Natural killer cell (primary cell): Measurements from ENCODE around the gene FBLN5. TPM values are rescaled to one million over a fixed set of nuclear protein-coding genes. Genes with fewer than 3 reads are reported as not detected.
A peak's percentile ranks its signal among the peaks of the same experiment; 100 is the strongest.

Experiments used
- ATAC-seq, 3 donors: fragments of 150-1000 bp in 2 of 3; fragments of 200-7000 bp in 1 of 3; cut with Tn5 transposase; 1 replicate in 1 of 3; 2 replicates in 2 of 3; pipeline ENCODE4 v1.10.0; 2021; ENCODE audit warnings: mild to moderate bottlenecking in 2 of 3, moderate library complexity in 2 of 3
- DNase-seq, 2 donors: peaks; one replicate each; pipeline versions ENCODE4 v3.0.0 to v3.0.0-alpha.2; 2013 to 2021; ENCODE audit warnings: mixed read lengths in 1 of 2
- H3K27ac ChIP-seq: one replicate; pipeline ENCODE4 v1.5.1; 2013; ENCODE audit warnings: mild to moderate bottlenecking, low read length
- H3K27me3 ChIP-seq: one replicate; pipeline ENCODE4 v1.6.1; 2013; ENCODE audit warnings: low read length; ENCODE audit not compliant: control insufficient read depth, insufficient read depth
- H3K36me3 ChIP-seq: one replicate; pipeline ENCODE4 v1.6.1; 2013; ENCODE audit warnings: low read length; ENCODE audit not compliant: control insufficient read depth, insufficient read depth
- H3K4me1 ChIP-seq: one replicate; pipeline ENCODE4 v1.6.1; 2013; ENCODE audit warnings: low read length; ENCODE audit not compliant: control insufficient read depth, insufficient read depth
- H3K4me3 ChIP-seq: one replicate; pipeline ENCODE4 v1.5.1; 2013; ENCODE audit warnings: low read length
- H3K9me3 ChIP-seq: one replicate; pipeline ENCODE4 v1.6.1; 2013; ENCODE audit warnings: low read length; ENCODE audit not compliant: control insufficient read depth, insufficient read depth
- H3K27ac Mint-ChIP-seq, 2 donors: one replicate each; pipeline ENCODE4 v1.8.0; 2022; ENCODE audit warnings: mild to moderate bottlenecking in 2 of 2, mixed read lengths in 2 of 2, moderate library complexity in 1 of 2
- H3K27me3 Mint-ChIP-seq, 2 donors: one replicate each; pipeline ENCODE4 v1.8.0; 2022; ENCODE audit warnings: low read depth in 2 of 2, mixed read lengths in 2 of 2
- H3K36me3 Mint-ChIP-seq: one replicate; pipeline ENCODE4 v1.8.0; 2022; ENCODE audit warnings: mixed read lengths
- H3K4me1 Mint-ChIP-seq, 2 donors: one replicate each; pipeline ENCODE4 v1.8.0; 2022; ENCODE audit warnings: mixed read lengths in 2 of 2
- H3K4me3 Mint-ChIP-seq: one replicate; pipeline ENCODE4 v1.8.0; 2022; ENCODE audit warnings: mild to moderate bottlenecking, moderate library complexity, mixed read lengths
- H3K9me3 Mint-ChIP-seq, 2 donors: one replicate each; pipeline ENCODE4 v1.8.0; 2022; ENCODE audit warnings: mixed read lengths in 2 of 2
- WGBS: methylation state at CpG from one replicate; pipeline ENCODE4 v1.1.7; 2013; ENCODE audit warnings: missing lambda C conversion rate; ENCODE audit not compliant: insufficient coverage; 5-methylcytosine and 5-hydroxymethylcytosine counted together
- intact Hi-C: fragments of 100-400 bp; cut with micrococcal nuclease; formaldehyde crosslinking; loops from one replicate; pipeline ENCODE4 v1.14.2; 2022
- total RNA-seq, 4 donors: library from RNA; stranded (reverse); fragments of 120-200 nt in 1 of 4; gene quantifications; one replicate each; pipeline versions ENCODE4 v1.2.3 to v1.2.4, GENCODE V29; 2013 to 2022
- TF ChIP-seq, protein P1 (sequence below): fragments of 200-600 bp; IDR thresholded peaks from one replicate; pipeline ENCODE4 v1.8.0; 2022; ENCODE audit warnings: antibody characterized with exemption

The FBLN5 gene
- total RNA-seq, 3 donors from 2014 or later (not counting 1 experiment from before 2014, with no cell fraction given): 0.56 to 1.3 (median 1.1) TPM

GRCh38 chr14:91897106-91897701 lies 50.3 kb downstream of the FBLN5 start:
- H3K9me3 Mint-ChIP-seq: no peaks in the 10 kb centered on the region
- no peaks in the 10 kb centered on the region for H3K27me3 Mint-ChIP-seq
- no peak for ATAC-seq
- DNase-seq: no peak
- intact Hi-C loops: no loop called here
- Histone ChIP-seq H3K36me3 (no peaks in the 10 kb centered on the region), H3K4me1 (no peaks in the 10 kb centered on the region), H3K27ac (no peak overlapping the region), H3K4me3 (no peak overlapping the region), H3K27me3 (no peaks in the 10 kb centered on the region), H3K9me3 (no peaks in the 10 kb centered on the region)
- TF ChIP-seq, protein P1, sequence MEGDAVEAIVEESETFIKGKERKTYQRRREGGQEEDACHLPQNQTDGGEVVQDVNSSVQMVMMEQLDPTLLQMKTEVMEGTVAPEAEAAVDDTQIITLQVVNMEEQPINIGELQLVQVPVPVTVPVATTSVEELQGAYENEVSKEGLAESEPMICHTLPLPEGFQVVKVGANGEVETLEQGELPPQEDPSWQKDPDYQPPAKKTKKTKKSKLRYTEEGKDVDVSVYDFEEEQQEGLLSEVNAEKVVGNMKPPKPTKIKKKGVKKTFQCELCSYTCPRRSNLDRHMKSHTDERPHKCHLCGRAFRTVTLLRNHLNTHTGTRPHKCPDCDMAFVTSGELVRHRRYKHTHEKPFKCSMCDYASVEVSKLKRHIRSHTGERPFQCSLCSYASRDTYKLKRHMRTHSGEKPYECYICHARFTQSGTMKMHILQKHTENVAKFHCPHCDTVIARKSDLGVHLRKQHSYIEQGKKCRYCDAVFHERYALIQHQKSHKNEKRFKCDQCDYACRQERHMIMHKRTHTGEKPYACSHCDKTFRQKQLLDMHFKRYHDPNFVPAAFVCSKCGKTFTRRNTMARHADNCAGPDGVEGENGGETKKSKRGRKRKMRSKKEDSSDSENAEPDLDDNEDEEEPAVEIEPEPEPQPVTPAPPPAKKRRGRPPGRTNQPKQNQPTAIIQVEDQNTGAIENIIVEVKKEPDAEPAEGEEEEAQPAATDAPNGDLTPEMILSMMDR: no peak
- peaks cover 0 to 7% of the 10 kb centered on the region in 2 donors for H3K4me1 Mint-ChIP-seq
- no peaks in the 10 kb centered on the region for H3K36me3 Mint-ChIP-seq
- H3K4me3 Mint-ChIP-seq: no peak overlapping the region
- no peak overlapping the region for H3K27ac Mint-ChIP-seq
- WGBS: 89% methylated on average over 10 of the region's 10 CpGs

DNA sequence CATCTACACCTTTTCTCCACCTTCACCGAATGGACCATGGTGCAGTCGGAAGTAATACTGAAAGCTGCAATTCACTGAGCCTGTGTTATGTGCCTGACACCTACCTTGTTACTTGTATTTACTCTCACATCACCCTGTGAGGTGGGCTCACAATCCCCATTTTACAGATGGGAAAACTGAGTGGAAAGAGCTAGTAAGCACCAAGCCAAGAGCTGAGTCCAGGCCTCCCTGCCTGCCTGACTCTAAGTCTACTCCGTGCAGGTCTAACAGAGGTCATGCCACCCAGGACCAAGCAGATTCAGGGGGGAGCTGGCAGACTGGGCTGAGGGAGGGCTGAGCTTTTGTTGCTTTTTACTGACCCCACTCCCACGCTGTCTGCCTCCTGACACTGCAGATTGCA lies 51.1 kb downstream of the FBLN5 start:
- H3K9me3 Mint-ChIP-seq: no peaks in the 10 kb centered on the region
- H3K4me1 ChIP-seq: no peaks in the 10 kb centered on the region
- peaks cover 4 to 7% of the 10 kb centered on the region in 2 donors for H3K4me1 Mint-ChIP-seq
- no peaks in the 10 kb centered on the region for H3K27me3 Mint-ChIP-seq
- no peaks in the 10 kb centered on the region for H3K9me3 ChIP-seq
- 92% methylated on average over 4 of the region's 4 CpGs for WGBS
- intact Hi-C loops: no loop called here
- ATAC-seq (no peak), DNase-seq (no peak)
- H3K4me3 ChIP-seq: no peak overlapping the region
- H3K27ac Mint-ChIP-seq: no peak overlapping the region
- H3K4me3 Mint-ChIP-seq: no peak overlapping the region
- no peak overlapping the region for H3K27ac ChIP-seq
- no peaks in the 10 kb centered on the region for H3K27me3 ChIP-seq
- no peaks in the 10 kb centered on the region for H3K36me3 Mint-ChIP-seq
- TF ChIP-seq, protein P1: no peak
- H3K36me3 ChIP-seq: no peaks in the 10 kb centered on the region

GRCh38 chr14:91893669-91894068 lies 53.8 kb downstream of the FBLN5 start:
- H3K4me1 Mint-ChIP-seq: peaks cover 25 to 28% of the 10 kb centered on the region in 2 donors
- no peaks in the 10 kb centered on the region for H3K27me3 ChIP-seq
- H3K27me3 Mint-ChIP-seq: no peaks in the 10 kb centered on the region
- H3K9me3 Mint-ChIP-seq: no peaks in the 10 kb centered on the region
- no peak overlapping the region for H3K27ac ChIP-seq
- TF ChIP-seq, protein P1: no peak
- H3K36me3 ChIP-seq: no peaks in the 10 kb centered on the region
- no peak overlapping the region for H3K4me3 ChIP-seq
- ATAC-seq (no peak), DNase-seq (no peak)
- H3K4me1 ChIP-seq: peaks cover 26% of the 10 kb centered on the region
- H3K36me3 Mint-ChIP-seq: no peaks in the 10 kb centered on the region
- 59% methylated on average over 4 of the region's 4 CpGs for WGBS
- no peak overlapping the region for H3K4me3 Mint-ChIP-seq
- H3K27ac Mint-ChIP-seq: no peak overlapping the region
- H3K9me3 ChIP-seq: no peaks in the 10 kb centered on the region
- intact Hi-C loops: no loop called here

- Histone ChIP-seq H3K27me3 (no peaks in the 10 kb centered on the region), H3K36me3 (no peaks in the 10 kb centered on the region), H3K9me3 (no peaks in the 10 kb centered on the region), H3K4me1 (peaks cover 28% of the 10 kb centered on the region), H3K4me3 (no peak overlapping the region), H3K27ac (no peak overlapping the region)
- Mint-ChIP-seq H3K9me3 (no peaks in the 10 kb centered on the region), H3K27me3 (no peaks in the 10 kb centered on the region), H3K4me1 (peaks cover 25 to 30% of the 10 kb centered on the region in 2 donors), H3K36me3 (no peaks in the 10 kb centered on the region), H3K27ac (no peak overlapping the region), H3K4me3 (no peak overlapping the region)
- 77% methylated on average over 4 of the region's 7 CpGs for WGBS
- ATAC-seq: peak in 2 of 3 donors; percentile 31 to 42
- TF ChIP-seq, protein P1: peak; percentile 29
- peak in 1 of 2 donors; percentile 67 for DNase-seq
- intact Hi-C loops: no loop called here
Observed at GRCh38 chr14:91893007-91893406, 54.5 kb downstream of the FBLN5 start.
